Measurements from ENCODE around the gene CNTROB.

GRCh38 chr17:7929158-7930023 lies 2.6 kb upstream of the CNTROB start, which contains the start of gene KCNAB3:
- TF ChIP-seq CTCF (IDR thresholded peaks at IDR 0.05) = no peak
- no peak for TF ChIP-seq HOXB5 (CRISPR knock-in tag; IDR thresholded peaks at IDR 0.05)
- no peak for TF ChIP-seq CHD4 (IDR thresholded peaks at IDR 0.05; ENCODE audit: borderline replicate concordance)
- TF ChIP-seq RAD21 (conservative IDR thresholded peaks at IDR 0.05 in 1 of 2, IDR thresholded peaks at IDR 0.05 in 1 of 2) = no peak
- no peak for TF ChIP-seq SREBF2 (IDR thresholded peaks at IDR 0.05)
- TF ChIP-seq, protein P1, sequence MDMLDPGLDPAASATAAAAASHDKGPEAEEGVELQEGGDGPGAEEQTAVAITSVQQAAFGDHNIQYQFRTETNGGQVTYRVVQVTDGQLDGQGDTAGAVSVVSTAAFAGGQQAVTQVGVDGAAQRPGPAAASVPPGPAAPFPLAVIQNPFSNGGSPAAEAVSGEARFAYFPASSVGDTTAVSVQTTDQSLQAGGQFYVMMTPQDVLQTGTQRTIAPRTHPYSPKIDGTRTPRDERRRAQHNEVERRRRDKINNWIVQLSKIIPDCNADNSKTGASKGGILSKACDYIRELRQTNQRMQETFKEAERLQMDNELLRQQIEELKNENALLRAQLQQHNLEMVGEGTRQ (IDR thresholded peaks at IDR 0.05) = no peak
- TF ChIP-seq, protein P2, sequence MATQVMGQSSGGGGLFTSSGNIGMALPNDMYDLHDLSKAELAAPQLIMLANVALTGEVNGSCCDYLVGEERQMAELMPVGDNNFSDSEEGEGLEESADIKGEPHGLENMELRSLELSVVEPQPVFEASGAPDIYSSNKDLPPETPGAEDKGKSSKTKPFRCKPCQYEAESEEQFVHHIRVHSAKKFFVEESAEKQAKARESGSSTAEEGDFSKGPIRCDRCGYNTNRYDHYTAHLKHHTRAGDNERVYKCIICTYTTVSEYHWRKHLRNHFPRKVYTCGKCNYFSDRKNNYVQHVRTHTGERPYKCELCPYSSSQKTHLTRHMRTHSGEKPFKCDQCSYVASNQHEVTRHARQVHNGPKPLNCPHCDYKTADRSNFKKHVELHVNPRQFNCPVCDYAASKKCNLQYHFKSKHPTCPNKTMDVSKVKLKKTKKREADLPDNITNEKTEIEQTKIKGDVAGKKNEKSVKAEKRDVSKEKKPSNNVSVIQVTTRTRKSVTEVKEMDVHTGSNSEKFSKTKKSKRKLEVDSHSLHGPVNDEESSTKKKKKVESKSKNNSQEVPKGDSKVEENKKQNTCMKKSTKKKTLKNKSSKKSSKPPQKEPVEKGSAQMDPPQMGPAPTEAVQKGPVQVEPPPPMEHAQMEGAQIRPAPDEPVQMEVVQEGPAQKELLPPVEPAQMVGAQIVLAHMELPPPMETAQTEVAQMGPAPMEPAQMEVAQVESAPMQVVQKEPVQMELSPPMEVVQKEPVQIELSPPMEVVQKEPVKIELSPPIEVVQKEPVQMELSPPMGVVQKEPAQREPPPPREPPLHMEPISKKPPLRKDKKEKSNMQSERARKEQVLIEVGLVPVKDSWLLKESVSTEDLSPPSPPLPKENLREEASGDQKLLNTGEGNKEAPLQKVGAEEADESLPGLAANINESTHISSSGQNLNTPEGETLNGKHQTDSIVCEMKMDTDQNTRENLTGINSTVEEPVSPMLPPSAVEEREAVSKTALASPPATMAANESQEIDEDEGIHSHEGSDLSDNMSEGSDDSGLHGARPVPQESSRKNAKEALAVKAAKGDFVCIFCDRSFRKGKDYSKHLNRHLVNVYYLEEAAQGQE (IDR thresholded peaks at IDR 0.05) = no peak
- TF ChIP-seq JUNB (IDR thresholded peaks at IDR 0.05) = no peak
- TF ChIP-seq EP300 (IDR thresholded peaks at IDR 0.05) = no peak
- TF ChIP-seq KDM1A (IDR thresholded peaks at IDR 0.05; ENCODE audit: low read depth) = no peak
- TF ChIP-seq MYC (IDR thresholded peaks at IDR 0.05; ENCODE audit: borderline replicate concordance, low read length) = no peak
- no peak for TF ChIP-seq POLR2A (IDR thresholded peaks at IDR 0.05; ENCODE audit: low read length)
